Parietal lobe (tissue), 1 donor: ENCODE measurements around the gene TEX13B. TPM values are rescaled to one million over a fixed set of nuclear protein-coding genes. Genes with fewer than 3 reads are reported as not detected.

Experiments used
- total RNA-seq: library from RNA; depleted of rRNA; stranded (reverse); fragments of >200 nt; gene quantifications from one replicate; pipeline ENCODE4 v1.2.3, GENCODE V29; 2014

The TEX13B gene
- total RNA-seq = not detected

DNA sequence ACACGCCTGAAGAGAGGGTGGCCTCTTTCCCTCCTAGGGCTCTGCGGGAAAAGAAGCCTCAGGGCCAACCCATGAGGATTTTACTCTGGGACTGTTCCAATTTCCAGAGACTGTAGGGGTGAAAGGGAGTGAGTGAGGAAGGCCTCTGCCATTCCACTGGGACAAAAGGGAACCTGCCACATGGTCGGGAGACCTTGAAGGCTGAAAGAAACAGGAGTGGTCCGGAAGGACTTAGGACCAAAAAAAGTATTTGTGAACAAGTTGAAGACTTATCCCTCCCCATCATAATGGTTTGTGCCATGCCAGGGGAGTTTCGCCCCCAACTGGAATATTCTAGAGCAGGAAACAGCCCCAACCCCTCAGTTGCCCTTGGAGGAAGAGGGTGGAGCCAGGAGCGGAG lies at the start of gene TEX13B:
Gene TEX13B (minus strand): TSS at position 15 of the 400 bp plus-strand sequence. CDS start 243 bp downstream, outside the sequence.

Other genes with a start within 250 kb of the TEX13B start
- 35.1 TPM for gene TSC22D3, start 206.6 kb downstream of the TEX13B start, total RNA-seq
- gene NCBP2L, start 204.6 kb downstream of the TEX13B start, total RNA-seq = not detected
- gene MID2, start 156.5 kb downstream of the TEX13B start, total RNA-seq = 12.2 TPM
- 0.31 TPM for gene VSIG1, start 62.7 kb upstream of the TEX13B start, total RNA-seq
- 76.4 TPM for gene PSMD10, start 109.2 kb upstream of the TEX13B start, total RNA-seq
- gene ATG4A, start 109.4 kb upstream of the TEX13B start, total RNA-seq = 5.9 TPM